Fibroblast of skin of scalp (primary cell): Measurements from ENCODE around the gene RSRC1.
A peak's percentile ranks its signal among the peaks of the same experiment; 100 is the strongest.

ENCODE experiments used
- DNase-seq: peaks from one replicate; pipeline ENCODE4 v3.0.0-alpha.2; 2013

RSRC1 gene

GRCh38 chr3:158128755-158129154 is 18.9 kb downstream of the RSRC1 start:
- no peak for DNase-seq

GRCh38 chr3:158134363-158134762 is 24.5 kb downstream of the RSRC1 start:
- no peak for DNase-seq

- DNase-seq: no peak
These were observed 30.5 kb downstream of the RSRC1 start for GRCh38 chr3:158140396-158140795.

GRCh38 chr3:158148218-158148617 is 38.3 kb downstream of the RSRC1 start:
- no peak for DNase-seq

GRCh38 chr3:158152186-158152585 is 42.3 kb downstream of the RSRC1 start:
- DNase-seq: peak; percentile 29

GRCh38 chr3:158158969-158159368 is 49.1 kb downstream of the RSRC1 start:
- no peak for DNase-seq

- DNase-seq: no peak
These were observed 49.8 kb downstream of the RSRC1 start for GRCh38 chr3:158159714-158160113.

- peak; percentile 88 for DNase-seq
These were observed 51.1 kb downstream of the RSRC1 start for GRCh38 chr3:158160958-158161357.

GRCh38 chr3:158165141-158165655 is 55.3 kb downstream of the RSRC1 start:
- DNase-seq: no peak

- peak; percentile 42 for DNase-seq
These were observed 55.8 kb downstream of the RSRC1 start for GRCh38 chr3:158165730-158166129.

GRCh38 chr3:158166223-158166622 is 56.3 kb downstream of the RSRC1 start:
- DNase-seq: no peak

GRCh38 chr3:158167737-158168557 is 58.1 kb downstream of the RSRC1 start:
- DNase-seq: peak; percentile 98

GRCh38 chr3:158169091-158169491 is 59.2 kb downstream of the RSRC1 start:
- DNase-seq: peak; percentile 33

GRCh38 chr3:158181096-158181495 is 71.2 kb downstream of the RSRC1 start:
- no peak for DNase-seq

- no peak for DNase-seq
These were observed 75.8 kb downstream of the RSRC1 start for GRCh38 chr3:158185711-158186110.

GRCh38 chr3:158200955-158201354 is 91.1 kb downstream of the RSRC1 start:
- DNase-seq: no peak

GRCh38 chr3:158205324-158205723 is 95.4 kb downstream of the RSRC1 start:
- no peak for DNase-seq

- no peak for DNase-seq
These were observed 96.1 kb downstream of the RSRC1 start for GRCh38 chr3:158205994-158206393.

- DNase-seq: no peak
These were observed 100.2 kb downstream of the RSRC1 start for GRCh38 chr3:158210067-158210466.

- DNase-seq: no peak
These were observed 103.6 kb downstream of the RSRC1 start for GRCh38 chr3:158213461-158213860.

- no peak for DNase-seq
These were observed 108.1 kb downstream of the RSRC1 start for GRCh38 chr3:158217992-158218391.

- no peak for DNase-seq
These were observed 110.7 kb downstream of the RSRC1 start for GRCh38 chr3:158220575-158220974.

GRCh38 chr3:158221426-158221825 is 111.5 kb downstream of the RSRC1 start:
- DNase-seq: no peak

- no peak for DNase-seq
These were observed 116.5 kb downstream of the RSRC1 start for GRCh38 chr3:158226429-158226828.
